Activated naive CD8-positive, alpha-beta T cell treated with anti-CD3 and anti-CD28 coated beads for 36 hours (primary cell): ENCODE data around the gene BAMBI. TPM values are rescaled to one million over a fixed set of nuclear protein-coding genes. Genes with fewer than 3 reads are reported as not detected.
"Not testable (repeated sequence)": the region's sequence is repeated elsewhere in the genome, so short reads cannot be mapped to it uniquely, and the experiment has no call there.

ENCODE experiments used
- DNase-seq: peaks from one replicate; pipeline ENCODE4 v3.0.0; 2021
- H3K27ac Mint-ChIP-seq: one replicate; pipeline ENCODE4 v1.8.0; 2022; ENCODE audit warnings: mild to moderate bottlenecking, moderate library complexity, mixed read lengths
- H3K27me3 Mint-ChIP-seq: one replicate; pipeline ENCODE4 v1.8.0; 2022; ENCODE audit warnings: mild to moderate bottlenecking, mixed read lengths
- H3K36me3 Mint-ChIP-seq: one replicate; pipeline ENCODE4 v1.8.0; 2021; ENCODE audit warnings: mild to moderate bottlenecking, mixed read lengths
- H3K4me1 Mint-ChIP-seq: one replicate; pipeline ENCODE4 v1.8.0; 2021; ENCODE audit warnings: mixed read lengths
- H3K4me3 Mint-ChIP-seq: one replicate; pipeline ENCODE4 v1.8.0; 2022; ENCODE audit warnings: mild to moderate bottlenecking, moderate library complexity, mixed read lengths
- H3K9me3 Mint-ChIP-seq: one replicate; pipeline ENCODE4 v1.8.0; 2022; ENCODE audit warnings: mixed read lengths
- total RNA-seq, 2 experiments: library from RNA; stranded (reverse); gene quantifications; one replicate each; pipeline ENCODE4 v1.2.3, GENCODE V29; 2021

Gene BAMBI, protein sequence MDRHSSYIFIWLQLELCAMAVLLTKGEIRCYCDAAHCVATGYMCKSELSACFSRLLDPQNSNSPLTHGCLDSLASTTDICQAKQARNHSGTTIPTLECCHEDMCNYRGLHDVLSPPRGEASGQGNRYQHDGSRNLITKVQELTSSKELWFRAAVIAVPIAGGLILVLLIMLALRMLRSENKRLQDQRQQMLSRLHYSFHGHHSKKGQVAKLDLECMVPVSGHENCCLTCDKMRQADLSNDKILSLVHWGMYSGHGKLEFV
- total RNA-seq = under 1 TPM; 0.44 to 0.68 TPM

DNA sequence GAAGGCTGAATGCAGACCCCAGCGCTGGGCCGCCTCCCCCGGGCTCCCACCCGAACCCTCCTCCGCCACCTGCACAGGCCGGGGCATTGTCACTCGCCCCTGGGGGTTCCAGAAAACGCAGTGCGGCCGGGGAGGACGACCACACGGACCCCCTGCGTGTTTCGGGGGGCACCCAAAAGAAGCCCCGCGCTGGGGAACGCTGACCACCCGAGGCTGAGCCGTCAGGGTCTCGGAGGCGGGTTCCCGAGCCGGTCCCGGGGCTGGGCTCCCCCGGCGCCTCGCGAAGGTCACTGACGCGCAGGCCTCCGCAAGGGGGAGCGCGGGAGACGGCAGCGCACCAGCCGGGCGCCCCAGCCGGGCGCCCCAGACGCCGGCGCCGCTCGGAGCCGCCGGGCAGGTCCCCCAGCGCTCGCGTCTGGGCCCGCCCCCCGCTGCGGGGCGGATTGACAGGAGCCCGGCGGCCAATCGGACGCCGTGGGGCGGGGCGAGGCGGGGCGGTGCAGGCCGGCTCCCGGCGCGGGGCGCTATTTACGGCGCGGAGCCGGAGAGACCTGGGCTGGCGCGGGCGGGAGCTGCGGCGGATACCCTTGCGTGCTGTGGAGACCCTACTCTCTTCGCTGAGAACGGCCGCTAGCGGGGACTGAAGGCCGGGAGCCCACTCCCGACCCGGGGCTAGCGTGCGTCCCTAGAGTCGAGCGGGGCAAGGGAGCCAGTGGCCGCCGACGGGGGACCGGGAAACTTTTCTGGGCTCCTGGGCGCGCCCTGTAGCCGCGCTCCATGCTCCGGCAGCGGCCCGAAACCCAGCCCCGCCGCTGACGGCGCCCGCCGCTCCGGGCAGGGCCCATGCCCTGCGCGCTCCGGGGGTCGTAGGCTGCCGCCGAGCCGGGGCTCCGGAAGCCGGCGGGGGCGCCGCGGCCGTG lies at the start of gene BAMBI:
BAMBI (plus strand) TSS at position 554 of the 920 bp plus-strand sequence. CDS start 377 bp downstream, outside the sequence.
- Mint-ChIP-seq H3K4me3 (peak within 1 kb of the TSS; percentile 72), H3K27me3 (peaks cover 80% of the 10 kb centered on the region), H3K27ac (no peak within 1 kb of the TSS), H3K9me3 (no peaks in the 10 kb centered on the region), H3K36me3 (no peaks in the 10 kb centered on the region), H3K4me1 (peaks cover 35% of the 10 kb centered on the region)
- DNase-seq = peak; percentile 97

DNA sequence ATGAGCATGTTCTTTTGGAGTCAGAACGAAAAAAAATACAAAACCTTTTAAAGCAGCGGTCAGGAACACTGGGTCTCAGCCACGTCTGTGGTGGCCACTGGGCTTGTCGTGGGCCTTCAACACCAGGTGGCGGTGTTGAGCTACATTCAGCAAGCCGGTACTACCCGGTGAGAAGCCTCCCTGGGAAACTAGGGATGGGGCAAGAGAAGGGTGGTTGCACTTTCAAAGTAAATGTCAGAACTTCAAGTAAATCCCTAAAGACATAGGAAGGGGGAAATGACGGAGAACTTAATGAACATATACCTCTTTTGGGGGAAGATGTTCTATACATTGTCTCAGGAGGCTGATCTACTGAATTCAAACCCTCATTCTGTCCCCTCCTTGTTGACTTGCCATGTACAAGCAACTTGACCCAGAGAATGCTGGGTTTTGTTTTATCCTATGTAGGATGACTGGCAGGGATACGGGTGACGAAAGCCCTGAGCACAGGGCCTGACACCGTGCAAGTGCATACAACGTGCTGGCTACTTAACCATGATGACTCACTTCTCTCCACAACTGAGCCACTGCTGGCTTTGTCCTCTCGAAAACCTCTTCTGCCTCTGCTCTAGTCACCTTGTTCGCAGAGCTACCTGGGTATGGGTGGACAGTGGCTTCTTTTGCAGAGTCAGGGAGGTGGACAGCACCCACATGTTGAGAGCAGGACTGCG lies 49.0 kb upstream of the BAMBI start:
- H3K9me3 Mint-ChIP-seq = no peaks in the 10 kb centered on the region
- peaks cover 14% of the 10 kb centered on the region for H3K27me3 Mint-ChIP-seq
- no peak overlapping the region for H3K4me3 Mint-ChIP-seq
- peaks cover 4% of the 10 kb centered on the region for H3K4me1 Mint-ChIP-seq
- H3K36me3 Mint-ChIP-seq = peaks cover 2% of the 10 kb centered on the region
- H3K27ac Mint-ChIP-seq = no peak overlapping the region
- peak; percentile 65 for DNase-seq

DNA sequence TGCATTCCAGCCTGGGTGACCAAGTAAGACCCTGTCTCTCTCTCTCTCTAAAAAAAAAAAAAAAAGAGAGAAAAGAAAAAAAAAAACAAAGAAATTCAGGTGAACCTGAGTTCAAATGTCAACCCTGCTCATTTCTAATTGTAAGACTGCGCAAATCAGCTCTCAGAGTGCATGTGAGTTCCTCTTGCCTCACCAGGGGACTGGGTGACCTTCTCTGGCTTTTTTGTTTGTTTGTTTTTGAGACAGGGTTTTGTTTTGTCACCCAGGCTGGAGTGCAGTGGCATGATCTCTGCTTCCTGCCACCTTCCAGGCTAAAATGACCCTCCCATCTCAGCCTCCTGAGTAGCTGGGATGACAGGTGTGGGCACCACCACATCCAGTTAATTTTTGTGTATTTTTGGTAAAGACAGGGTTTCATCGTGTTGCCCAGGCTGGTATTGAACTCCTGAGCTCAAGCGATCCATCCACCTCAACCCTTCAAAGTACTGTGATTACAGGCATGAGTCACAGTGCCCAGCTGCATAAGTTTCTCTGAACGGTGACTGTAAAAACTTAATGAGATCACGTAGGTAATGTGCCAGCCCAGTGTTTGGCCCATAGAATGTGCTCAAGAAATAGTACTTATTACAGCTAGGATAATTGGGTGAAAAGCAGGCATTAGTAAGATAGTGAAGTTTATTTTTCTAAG lies 45.3 kb upstream of the BAMBI start:
- DNase-seq = no peak
- H3K4me3 Mint-ChIP-seq = no peak overlapping the region
- no peaks in the 10 kb centered on the region for H3K9me3 Mint-ChIP-seq
- H3K36me3 Mint-ChIP-seq = no peaks in the 10 kb centered on the region
- peaks cover 4% of the 10 kb centered on the region for H3K4me1 Mint-ChIP-seq
- no peak overlapping the region for H3K27ac Mint-ChIP-seq
- H3K27me3 Mint-ChIP-seq = peaks cover 18% of the 10 kb centered on the region

DNA sequence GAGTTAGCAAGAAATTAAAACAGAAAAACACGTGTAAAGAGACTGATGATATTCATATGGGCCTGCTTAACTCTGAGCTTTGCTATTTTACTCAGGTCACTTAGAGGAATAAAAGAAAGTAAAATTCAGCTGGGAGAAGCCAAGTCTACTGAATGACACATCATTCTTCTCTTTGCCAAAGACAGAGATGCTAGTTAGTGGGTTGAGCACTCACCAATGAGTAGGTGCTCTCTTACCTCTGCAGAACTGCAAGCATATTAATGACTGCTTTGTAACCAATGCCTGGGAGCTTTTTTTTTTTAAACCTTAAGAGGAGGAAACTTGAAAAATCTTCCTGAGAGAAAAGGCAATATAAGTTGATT lies 44.8 kb upstream of the BAMBI start:
- Mint-ChIP-seq H3K36me3 (no peaks in the 10 kb centered on the region), H3K4me3 (no peak overlapping the region), H3K27me3 (peaks cover 18% of the 10 kb centered on the region), H3K27ac (no peak overlapping the region), H3K9me3 (peaks cover 1% of the 10 kb centered on the region), H3K4me1 (peaks cover 4% of the 10 kb centered on the region)
- DNase-seq = no peak

DNA sequence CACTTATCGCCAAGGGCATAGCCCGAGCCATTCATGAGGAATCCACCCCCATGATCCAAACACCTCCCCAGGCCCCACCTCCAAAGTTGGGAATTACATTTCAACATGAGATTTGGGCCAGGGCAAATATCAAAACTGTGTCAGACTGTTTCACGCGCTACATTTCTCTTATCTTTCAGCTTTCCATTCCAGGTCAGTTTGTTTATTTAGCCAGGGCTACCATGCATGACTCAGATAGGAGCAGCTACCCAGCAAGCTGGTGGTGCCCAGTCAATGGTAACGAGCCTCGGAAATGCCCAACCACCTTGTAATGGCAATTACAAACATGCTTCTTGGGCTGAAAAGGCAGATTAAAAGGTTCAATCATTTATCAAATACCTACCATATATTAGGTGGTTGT lies 43.6 kb upstream of the BAMBI start:
- Mint-ChIP-seq H3K27ac (no peak overlapping the region), H3K27me3 (peaks cover 18% of the 10 kb centered on the region), H3K36me3 (no peaks in the 10 kb centered on the region), H3K4me3 (no peak overlapping the region), H3K9me3 (peaks cover 3% of the 10 kb centered on the region), H3K4me1 (no peaks in the 10 kb centered on the region)
- no peak for DNase-seq

DNA sequence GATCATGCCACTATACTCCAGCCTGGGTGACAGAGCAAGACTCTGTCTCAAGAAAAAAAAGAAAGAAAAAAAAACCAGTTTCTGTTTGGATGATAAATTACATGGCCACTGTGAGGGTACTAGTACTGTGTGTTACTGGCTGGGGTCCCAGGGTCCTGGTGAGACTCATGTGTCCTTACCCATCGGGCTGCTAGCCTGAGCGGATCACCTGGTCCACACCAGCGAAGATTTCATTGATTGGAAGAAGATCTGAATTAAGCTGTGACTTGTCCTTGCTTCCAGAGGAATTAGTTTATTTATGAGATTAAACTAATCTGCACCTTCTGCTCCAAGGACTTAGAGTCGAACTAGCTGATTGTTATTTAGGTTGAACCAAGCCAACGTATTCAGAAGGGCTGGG lies 40.0 kb upstream of the BAMBI start:
- Mint-ChIP-seq H3K4me1 (no peaks in the 10 kb centered on the region), H3K27ac (no peak overlapping the region)
- no peak for DNase-seq

DNA sequence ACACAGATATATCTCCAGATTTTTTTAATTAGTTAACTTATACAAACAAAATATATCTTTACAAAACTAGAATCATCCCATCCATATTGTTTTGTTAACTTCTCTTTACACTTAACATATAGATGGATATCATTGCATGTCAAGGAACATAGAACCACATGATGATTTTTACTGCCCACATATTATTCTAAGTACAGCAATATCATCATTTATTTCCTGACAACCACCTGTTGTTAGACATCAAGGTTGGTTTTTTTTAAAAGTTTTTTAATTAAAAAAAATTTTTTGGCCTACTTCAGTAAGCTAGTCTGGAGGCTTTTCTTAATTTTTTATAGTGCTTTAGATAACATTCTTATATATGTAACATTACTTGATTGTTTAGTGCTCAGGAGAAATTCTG lies 38.9 kb upstream of the BAMBI start:
- Mint-ChIP-seq H3K9me3 (peaks cover 7% of the 10 kb centered on the region), H3K4me1 (no peaks in the 10 kb centered on the region), H3K27ac (no peak overlapping the region), H3K27me3 (peaks cover 5% of the 10 kb centered on the region), H3K4me3 (no peak overlapping the region), H3K36me3 (no peaks in the 10 kb centered on the region)
- no peak for DNase-seq

More for the DNA sequence above, 40.0 kb upstream of the BAMBI start:
- H3K27me3 Mint-ChIP-seq = peaks cover 5% of the 10 kb centered on the region
- H3K4me3 Mint-ChIP-seq = no peak overlapping the region
- no peaks in the 10 kb centered on the region for H3K36me3 Mint-ChIP-seq
- peaks cover 7% of the 10 kb centered on the region for H3K9me3 Mint-ChIP-seq

DNA sequence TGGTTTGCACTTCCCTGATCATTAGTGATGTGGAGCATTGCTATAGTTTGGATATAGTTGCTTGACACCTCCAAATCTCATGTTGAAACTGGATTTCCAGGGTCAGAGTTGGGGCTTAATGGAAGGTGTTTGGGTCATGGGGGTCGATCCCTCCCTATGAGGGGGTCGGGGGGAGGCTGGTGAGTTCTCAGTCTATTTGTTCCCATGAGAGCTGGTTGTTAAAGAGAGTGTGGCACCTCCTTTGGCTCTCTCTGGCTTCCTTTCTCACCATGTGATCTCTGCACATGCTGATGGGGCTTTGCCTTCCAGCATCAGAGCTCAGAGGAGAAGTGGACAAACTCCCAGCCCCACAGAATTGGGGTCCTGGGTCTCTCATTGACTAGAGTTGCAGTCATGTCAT lies 36.8 kb upstream of the BAMBI start:
- no peaks in the 10 kb centered on the region for H3K27me3 Mint-ChIP-seq
- no peak overlapping the region for H3K4me3 Mint-ChIP-seq
- peaks cover 7% of the 10 kb centered on the region for H3K9me3 Mint-ChIP-seq
- no peak for DNase-seq
- no peak overlapping the region for H3K27ac Mint-ChIP-seq
- H3K36me3 Mint-ChIP-seq = no peaks in the 10 kb centered on the region
- H3K4me1 Mint-ChIP-seq = no peaks in the 10 kb centered on the region

DNA sequence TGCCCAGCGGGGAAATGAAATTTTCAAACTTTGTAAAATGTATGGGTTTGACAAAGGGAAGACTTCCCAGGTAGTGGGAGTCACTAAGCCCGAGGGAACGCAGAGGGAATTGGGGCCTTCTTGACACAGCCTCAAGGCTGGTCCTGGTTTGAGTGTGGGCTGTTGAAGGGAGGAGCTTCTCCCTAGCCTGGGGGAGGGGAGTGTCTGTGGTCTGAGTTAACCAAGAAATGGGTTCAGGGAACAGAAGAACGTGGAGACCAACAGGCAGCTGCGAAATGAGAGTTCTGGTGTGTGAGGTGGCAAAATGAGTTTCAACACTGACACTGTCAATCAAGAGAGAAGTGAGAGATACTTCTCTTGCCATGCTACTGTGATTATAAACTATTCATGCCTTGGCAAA lies 32.7 kb upstream of the BAMBI start:
- no peaks in the 10 kb centered on the region for H3K4me1 Mint-ChIP-seq
- H3K9me3 Mint-ChIP-seq = peaks cover 1% of the 10 kb centered on the region
- DNase-seq = no peak
- H3K4me3 Mint-ChIP-seq = no peak overlapping the region
- no peaks in the 10 kb centered on the region for H3K36me3 Mint-ChIP-seq
- no peak overlapping the region for H3K27ac Mint-ChIP-seq
- no peaks in the 10 kb centered on the region for H3K27me3 Mint-ChIP-seq

DNA sequence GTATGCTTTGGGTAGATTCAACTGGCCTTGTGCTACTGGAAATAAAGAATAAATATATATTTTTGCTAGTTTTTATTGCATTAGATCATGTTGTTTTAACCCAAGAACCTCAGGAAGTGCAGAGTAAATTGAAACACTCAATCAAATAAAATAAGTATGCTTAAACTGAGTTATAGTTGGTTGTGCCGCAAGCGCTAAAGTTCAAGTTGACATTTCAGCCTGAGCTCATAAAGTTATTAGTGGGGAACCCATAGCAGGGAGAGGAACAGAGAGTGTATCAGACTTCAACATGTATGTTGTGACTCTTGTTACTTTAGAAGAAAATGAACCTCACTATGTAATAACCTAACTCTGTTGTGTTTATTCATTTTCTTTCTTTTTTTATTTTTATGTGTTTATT lies 25.2 kb upstream of the BAMBI start:
- no peak overlapping the region for H3K27ac Mint-ChIP-seq
- DNase-seq = no peak
- H3K9me3 Mint-ChIP-seq = no peaks in the 10 kb centered on the region
- H3K36me3 Mint-ChIP-seq = no peaks in the 10 kb centered on the region
- H3K4me1 Mint-ChIP-seq = no peaks in the 10 kb centered on the region
- no peak overlapping the region for H3K4me3 Mint-ChIP-seq
- peaks cover 5% of the 10 kb centered on the region for H3K27me3 Mint-ChIP-seq

DNA sequence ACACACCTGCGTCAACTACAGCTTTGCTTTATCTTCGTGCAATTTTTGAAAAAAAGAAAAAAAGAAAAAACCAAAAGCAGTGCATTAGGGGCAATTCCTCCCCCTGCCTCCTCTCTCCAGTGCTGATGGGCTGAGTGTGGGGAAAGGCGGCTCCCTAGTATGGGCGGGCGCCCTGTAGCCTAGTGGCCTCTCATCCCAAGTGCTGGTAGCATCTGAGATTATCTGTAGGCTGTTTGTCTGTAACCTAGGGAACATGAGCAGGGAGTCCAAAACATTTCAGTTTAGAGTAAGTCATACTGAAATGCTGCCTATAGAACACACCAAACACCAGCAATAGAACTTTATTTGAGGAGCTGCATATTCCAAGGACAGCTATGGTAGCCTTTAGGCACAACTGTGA lies 24.6 kb upstream of the BAMBI start:
- Mint-ChIP-seq H3K4me1 (no peaks in the 10 kb centered on the region), H3K27me3 (peaks cover 5% of the 10 kb centered on the region), H3K9me3 (no peaks in the 10 kb centered on the region), H3K27ac (no peak overlapping the region), H3K36me3 (no peaks in the 10 kb centered on the region), H3K4me3 (no peak overlapping the region)
- DNase-seq = no peak

DNA sequence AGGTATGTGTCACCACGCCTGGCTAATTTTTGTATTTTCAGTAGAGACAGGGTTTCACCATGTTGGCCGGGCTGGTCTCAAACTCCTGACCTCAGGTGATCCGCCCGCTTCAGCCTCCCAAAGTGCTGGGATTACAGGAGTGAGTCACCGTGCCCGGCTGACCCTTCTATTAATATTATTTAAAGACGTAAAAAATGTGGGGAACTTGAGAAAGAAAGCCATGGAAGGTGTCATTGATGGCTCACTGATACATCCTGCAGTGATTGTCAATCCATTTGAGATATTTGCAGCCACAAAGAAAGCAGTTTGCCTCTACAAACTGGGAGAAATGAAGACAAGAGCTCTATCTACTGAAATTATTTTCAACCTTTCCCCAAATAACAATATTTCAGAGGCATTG lies 18.5 kb upstream of the BAMBI start:
- H3K27me3 Mint-ChIP-seq = peaks cover 13% of the 10 kb centered on the region
- not testable (repeated sequence) for H3K4me3 Mint-ChIP-seq, H3K9me3 Mint-ChIP-seq, H3K4me1 Mint-ChIP-seq, H3K27ac Mint-ChIP-seq, H3K36me3 Mint-ChIP-seq, DNase-seq

DNA sequence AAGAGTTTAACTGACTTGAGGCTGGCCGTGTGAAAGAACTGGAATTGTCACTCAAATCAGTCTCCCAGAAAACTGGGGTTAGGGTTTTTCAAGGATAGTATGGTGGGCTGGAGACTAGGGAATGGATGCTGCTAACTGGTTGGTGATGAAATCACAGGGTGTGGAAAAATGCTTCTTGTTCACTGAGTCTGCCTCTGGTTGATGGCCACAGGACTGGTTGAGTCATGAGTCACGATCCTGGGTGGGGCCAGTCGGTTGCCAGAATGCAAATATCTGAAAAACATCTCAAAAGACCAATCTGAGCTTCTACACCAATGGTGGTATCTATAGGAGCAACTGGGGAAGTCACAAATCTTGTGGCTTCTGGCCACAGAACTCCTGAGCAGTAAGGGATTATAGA lies 16.3 kb upstream of the BAMBI start:
- no peak overlapping the region for H3K27ac Mint-ChIP-seq
- H3K36me3 Mint-ChIP-seq = no peaks in the 10 kb centered on the region
- H3K9me3 Mint-ChIP-seq = no peaks in the 10 kb centered on the region
- peaks cover 23% of the 10 kb centered on the region for H3K27me3 Mint-ChIP-seq
- DNase-seq = no peak
- no peak overlapping the region for H3K4me3 Mint-ChIP-seq
- H3K4me1 Mint-ChIP-seq = peaks cover 4% of the 10 kb centered on the region

DNA sequence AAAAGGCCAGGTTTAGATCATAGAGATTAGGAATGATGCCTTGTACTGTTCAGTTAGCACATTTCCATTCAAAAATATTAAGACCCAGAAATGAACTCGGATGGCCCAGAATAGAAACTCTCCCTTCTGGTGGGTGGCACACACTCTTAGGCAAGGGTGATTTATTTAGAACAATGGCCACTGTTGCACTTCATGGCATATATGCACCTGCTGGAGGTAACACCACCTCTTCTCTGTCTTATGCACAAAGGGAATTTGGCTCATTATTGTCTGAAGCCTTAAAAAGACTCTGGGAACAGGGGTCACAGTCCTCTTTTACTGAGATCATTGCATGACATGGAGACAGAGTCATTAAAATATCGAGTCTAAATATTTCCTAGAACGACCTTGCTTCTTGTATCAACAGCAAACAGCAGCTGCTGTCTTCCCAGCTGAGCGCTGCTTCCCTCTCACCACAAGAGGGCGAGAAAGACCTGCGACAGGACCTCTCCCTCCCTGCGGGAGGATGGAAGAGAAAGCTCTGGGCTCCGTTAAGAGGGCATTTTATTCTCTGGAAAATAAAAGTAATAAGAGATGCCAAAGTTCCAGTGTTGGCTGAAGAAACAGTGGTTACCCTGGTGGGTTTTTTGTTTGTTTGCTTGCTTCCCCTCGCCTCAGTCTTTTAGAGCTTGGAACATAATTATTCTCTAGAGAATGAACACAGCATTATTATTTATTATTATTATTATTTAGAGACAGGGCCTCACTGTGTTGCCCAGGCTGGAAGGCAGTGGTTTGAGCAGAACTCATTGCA lies 13.5 kb upstream of the BAMBI start:
- peaks cover 13% of the 10 kb centered on the region for H3K4me1 Mint-ChIP-seq
- H3K36me3 Mint-ChIP-seq = no peaks in the 10 kb centered on the region
- H3K27me3 Mint-ChIP-seq = peaks cover 49% of the 10 kb centered on the region
- H3K4me3 Mint-ChIP-seq = no peak overlapping the region
- H3K27ac Mint-ChIP-seq = no peak overlapping the region
- peak; percentile 61 for DNase-seq
- H3K9me3 Mint-ChIP-seq = no peaks in the 10 kb centered on the region
